Stimulated activated CD8-positive, alpha-beta memory T cell treated with anti-CD3 and anti-CD28 coated beads, Interleukin-15, amount 100 ng/mL, for 4 hours (primary cell): ENCODE results near the gene SHLD1.
A peak's percentile ranks its signal among the peaks of the same experiment; 100 is the strongest.
"Not testable (repeated sequence)": the region's sequence is repeated elsewhere in the genome, so short reads cannot be mapped to it uniquely, and the experiment has no call there.

Experiments used
- DNase-seq, 2 donors: peaks; one replicate each; pipeline ENCODE4 v3.0.0-alpha.2; 2020; ENCODE audit warnings: low read depth in 2 of 2

Gene SHLD1

GRCh38 chr20:5781367-5781766 lies 31.2 kb downstream of the SHLD1 start:
- DNase-seq: not testable (repeated sequence)

GRCh38 chr20:5781798-5782750 lies 31.9 kb downstream of the SHLD1 start:
- no peak for DNase-seq

GRCh38 chr20:5784735-5785134 lies 34.5 kb downstream of the SHLD1 start:
- no peak for DNase-seq

GRCh38 chr20:5785146-5785545 lies 34.9 kb downstream of the SHLD1 start:
- DNase-seq: no peak

- DNase-seq: no peak
Measured at GRCh38 chr20:5786930-5787795, 37.0 kb downstream of the SHLD1 start.

- no peak for DNase-seq
Measured at GRCh38 chr20:5787796-5788165, 37.6 kb downstream of the SHLD1 start.

GRCh38 chr20:5788385-5788895 lies 38.2 kb downstream of the SHLD1 start:
- DNase-seq: peak; percentile 21 to 64

- DNase-seq: no peak
Measured at GRCh38 chr20:5789827-5790226, 39.6 kb downstream of the SHLD1 start.

GRCh38 chr20:5793916-5794315 lies 43.7 kb downstream of the SHLD1 start:
- DNase-seq: no peak

- DNase-seq: no peak
Measured at GRCh38 chr20:5796331-5797040, 46.3 kb downstream of the SHLD1 start.

- DNase-seq: no peak
Measured at GRCh38 chr20:5797165-5797564, 47.0 kb downstream of the SHLD1 start.

GRCh38 chr20:5797843-5798462 lies 47.8 kb downstream of the SHLD1 start:
- no peak for DNase-seq

- DNase-seq: not testable (repeated sequence)
Measured at GRCh38 chr20:5803754-5804303, 53.6 kb downstream of the SHLD1 start.

GRCh38 chr20:5806457-5807263 lies 56.5 kb downstream of the SHLD1 start:
- DNase-seq: no peak

GRCh38 chr20:5807431-5807830 lies 57.2 kb downstream of the SHLD1 start:
- no peak for DNase-seq

GRCh38 chr20:5808901-5809300 lies 58.7 kb downstream of the SHLD1 start:
- no peak for DNase-seq

GRCh38 chr20:5809495-5809894 lies 59.3 kb downstream of the SHLD1 start:
- no peak for DNase-seq

- no peak for DNase-seq
Measured at GRCh38 chr20:5810800-5811422, 60.7 kb downstream of the SHLD1 start.

- DNase-seq: no peak
Measured at GRCh38 chr20:5811746-5812145, 61.5 kb downstream of the SHLD1 start.

GRCh38 chr20:5818346-5818681 lies 68.1 kb downstream of the SHLD1 start:
- no peak for DNase-seq
